GM12872 (cell line): Measurements from ENCODE around the gene GFRAL.

Experiments used
- CTCF ChIP-seq: IDR thresholded peaks from 3 replicates; pipeline ENCODE4 v1.5.1; 2011; ENCODE audit warnings: low read depth, mild to moderate bottlenecking, low read length, moderate library complexity; ENCODE audit not compliant: insufficient read depth

GFRAL gene

DNA sequence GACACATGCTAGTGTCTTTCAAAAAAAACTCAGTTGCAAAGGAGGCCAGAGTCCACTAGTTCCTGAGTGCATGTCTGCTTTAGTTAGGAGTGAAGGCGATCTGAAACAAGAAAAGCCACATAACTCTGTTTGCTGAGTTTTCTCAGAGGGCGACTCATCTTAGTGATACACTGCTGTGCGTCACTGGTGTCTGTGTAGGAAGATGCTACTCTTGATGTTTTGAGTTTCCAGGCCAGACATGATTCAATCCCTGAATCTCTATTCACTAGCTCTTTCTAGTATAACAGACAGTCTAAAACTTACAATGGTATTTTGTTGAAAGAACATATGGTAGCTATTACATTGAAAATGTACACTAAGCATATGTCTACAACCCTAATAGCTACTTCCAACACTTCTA lies 60.9 kb downstream of the GFRAL start:
- TF ChIP-seq CTCF: no peak

DNA sequence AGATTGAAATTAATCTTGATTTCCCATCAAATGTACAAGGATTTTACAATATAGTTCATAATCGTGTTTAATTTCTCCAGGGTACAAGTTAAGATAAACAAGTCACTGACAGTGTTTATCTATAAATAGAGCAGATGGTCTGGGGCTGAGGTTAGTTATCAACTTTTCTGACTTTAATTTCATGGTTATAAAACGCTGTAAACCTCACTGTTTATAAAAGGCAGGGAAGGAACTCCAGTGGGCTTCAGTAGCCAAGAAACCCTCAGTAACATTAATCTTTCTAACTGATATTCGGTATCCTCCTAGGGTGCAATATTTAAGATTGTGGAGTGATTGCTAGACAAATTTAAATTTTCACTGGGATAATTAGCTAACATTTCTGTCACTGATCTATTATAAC lies 68.6 kb downstream of the GFRAL start:
- no peak for TF ChIP-seq CTCF

GRCh38 chr6:55397986-55398385 lies 70.7 kb downstream of the GFRAL start:
- no peak for TF ChIP-seq CTCF

- no peak for TF ChIP-seq CTCF
These were observed 72.1 kb downstream of the GFRAL start for GRCh38 chr6:55399351-55399750.

GRCh38 chr6:55405474-55406235 lies 78.4 kb downstream of the GFRAL start:
- TF ChIP-seq CTCF: no peak

GRCh38 chr6:55410674-55411073 lies 83.4 kb downstream of the GFRAL start:
- no peak for TF ChIP-seq CTCF

DNA sequence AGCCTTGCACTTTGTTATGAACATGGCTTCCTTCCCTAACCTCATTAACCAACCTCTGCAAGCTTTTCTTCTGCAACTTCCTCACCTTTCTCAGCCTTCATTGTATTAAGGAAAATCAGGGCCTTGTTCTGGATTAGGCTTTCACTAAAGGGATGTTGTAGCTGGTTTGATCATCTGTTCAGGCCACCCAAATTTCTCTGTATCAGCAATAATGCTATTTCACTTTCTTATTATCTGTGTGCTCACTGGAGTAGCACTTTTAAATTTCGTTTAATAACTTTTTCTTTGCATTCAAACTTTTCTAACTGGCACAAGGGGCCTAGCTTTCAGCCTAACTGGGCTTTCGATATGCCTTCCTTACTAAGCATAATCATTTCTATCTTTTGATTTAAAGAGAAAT lies 96.7 kb downstream of the GFRAL start:
- no peak for TF ChIP-seq CTCF
